Gastroesophageal sphincter (tissue), 4 donors: ENCODE measurements around the gene MUC22. TPM values are rescaled to one million over a fixed set of nuclear protein-coding genes. Genes with fewer than 3 reads are reported as not detected.

Source experiments
- ATAC-seq: fragments of 150-250 bp; one replicate; pipeline ENCODE4 v1.9.1; 2016; ENCODE audit warnings: mild to moderate bottlenecking, moderate library complexity
- H3K27ac ChIP-seq, 4 donors: fragments of 200-600 bp; sonication (generic) in 3 of 4; 1 replicate in 3 of 4; 2 replicates in 1 of 4; pipeline ENCODE4 v1.5.1; 2016 to 2019
- H3K27me3 ChIP-seq: fragments of 200-600 bp; sonication (generic); one replicate; pipeline ENCODE4 v1.5.1; 2019
- H3K36me3 ChIP-seq, 2 donors: fragments of 200-600 bp; sonication (generic); one replicate each; pipeline ENCODE4 v1.5.1; 2019; ENCODE audit warnings: control low read depth in 1 of 2
- H3K4me1 ChIP-seq, 3 donors: fragments of 200-600 bp; sonication (generic); 1 replicate in 2 of 3; 2 replicates in 1 of 3; pipeline ENCODE4 v1.5.1; 2016 to 2019; ENCODE audit warnings: control low read depth in 2 of 3
- H3K4me3 ChIP-seq, 2 donors: fragments of 200-600 bp; sonication (generic); one replicate each; pipeline ENCODE4 v1.5.1; 2019; ENCODE audit warnings: mild to moderate bottlenecking in 1 of 2, moderate library complexity in 1 of 2
- H3K9me3 ChIP-seq, 3 donors: fragments of 200-600 bp; sonication (generic); one replicate each; pipeline ENCODE4 v1.5.1; 2017 to 2019; ENCODE audit warnings: control low read depth in 2 of 3
- CTCF ChIP-seq, 4 experiments: fragments of 200-600 bp in 2 of 4; fragments of 450-650 bp in 2 of 4; sonication (generic) in 1 of 4; IDR thresholded peaks; one replicate each; pipeline ENCODE4 v1.5.1; 2017 to 2019; ENCODE audit warnings: antibody characterized with exemption in 4 of 4, mild to moderate bottlenecking in 2 of 4, moderate library complexity in 2 of 4
- EP300 ChIP-seq: sonication (generic); formaldehyde crosslinking; IDR thresholded peaks from one replicate; pipeline ENCODE4 v1.6.1; 2017; ENCODE audit warnings: antibody characterized with exemption, mild to moderate bottlenecking
- POLR2A ChIP-seq, 2 donors: fragments of 450-650 bp; IDR thresholded peaks; one replicate each; pipeline ENCODE4 v1.6.1; 2017; ENCODE audit warnings: antibody characterized with exemption in 2 of 2, mild to moderate bottlenecking in 2 of 2, moderate library complexity in 1 of 2
- POLR2AphosphoS5 ChIP-seq: sonication (generic); formaldehyde crosslinking; IDR thresholded peaks from one replicate; pipeline ENCODE4 v1.6.1; 2017; ENCODE audit warnings: antibody characterized with exemption
- WGBS, 2 donors: methylation state at CpG; one replicate each; pipeline ENCODE4 v1.1.5; 2018; ENCODE audit warnings: low coverage in 1 of 2; 5-methylcytosine and 5-hydroxymethylcytosine counted together
- total RNA-seq, 4 donors: library from RNA; depleted of rRNA; stranded (reverse); fragments of >200 nt; gene quantifications; one replicate each; pipeline ENCODE4 v1.1.0, GENCODE V29; 2016

The MUC22 gene
- total RNA-seq, 4 donors from 2014 or later, result 0.16 to 0.62 TPM; not detected in 2

GRCh38 chr6:31068669-31069340, 58.5 kb downstream of the MUC22 start:
- TF ChIP-seq CTCF (IDR thresholded peaks at IDR 0.05), result peak; percentile 71 to 88 (median 80)
- no peak for TF ChIP-seq EP300
- Histone ChIP-seq H3K4me3 (no peak overlapping the region), H3K36me3 (no peaks in the 10 kb centered on the region), H3K4me1 (peaks cover 3 to 23% (median 4%) of the 10 kb centered on the region in 3 donors), H3K27ac (no peak overlapping the region), H3K27me3 (peaks cover 12% of the 10 kb centered on the region), H3K9me3 (no peaks in the 10 kb centered on the region)
- 41 to 54% methylated on average over 12 to 13 of the region's 13 CpGs for WGBS, 2 donors
- ATAC-seq, result peak; percentile 58

GRCh38 chr6:31070711-31071197, 60.5 kb downstream of the MUC22 start:
- no peak overlapping the region for H3K27ac ChIP-seq
- peaks cover 3 to 23% (median 4%) of the 10 kb centered on the region in 3 donors for H3K4me1 ChIP-seq
- no peak for ATAC-seq
- TF ChIP-seq CTCF (IDR thresholded peaks at IDR 0.05) (peak in 3 of 4 experiments; percentile 40 to 51 (median 45)), EP300 (no peak)
- WGBS, 2 donors, result 37 to 47% methylated on average over 3 to 6 of the region's 6 CpGs
- no peaks in the 10 kb centered on the region for H3K9me3 ChIP-seq
- no peak overlapping the region for H3K4me3 ChIP-seq
- H3K27me3 ChIP-seq, result peaks cover 2% of the 10 kb centered on the region
- H3K36me3 ChIP-seq, result no peaks in the 10 kb centered on the region

GRCh38 chr6:31074401-31074800, 64.1 kb downstream of the MUC22 start:
- TF ChIP-seq EP300 (no peak), POLR2A (IDR thresholded peaks at IDR 0.05) (no peak), CTCF (IDR thresholded peaks at IDR 0.05) (no peak), POLR2AphosphoS5 (no peak)
- H3K4me1 ChIP-seq, result peaks cover 3 to 26% (median 4%) of the 10 kb centered on the region in 3 donors
- ATAC-seq, result no peak

GRCh38 chr6:31075528-31075927, 65.3 kb downstream of the MUC22 start:
- Histone ChIP-seq H3K9me3 (no peaks in the 10 kb centered on the region), H3K4me1 (peaks cover 3 to 30% (median 4%) of the 10 kb centered on the region in 3 donors), H3K36me3 (no peaks in the 10 kb centered on the region), H3K27me3 (peaks cover 2% of the 10 kb centered on the region), H3K27ac (no peak overlapping the region), H3K4me3 (no peak overlapping the region)
- TF ChIP-seq POLR2A (IDR thresholded peaks at IDR 0.05) (no peak), POLR2AphosphoS5 (no peak), CTCF (IDR thresholded peaks at IDR 0.05) (no peak), EP300 (no peak)
- WGBS, 2 donors, result 70 to 100% methylated on average over 1 of the region's 1 CpG
- ATAC-seq, result no peak

More at GRCh38 chr6:31074401-31074800, 64.1 kb downstream of the MUC22 start:
- no peak overlapping the region for H3K27ac ChIP-seq
- H3K4me3 ChIP-seq, result no peak overlapping the region
- no peaks in the 10 kb centered on the region for H3K27me3 ChIP-seq
- no peaks in the 10 kb centered on the region for H3K9me3 ChIP-seq
- 86 to 94% methylated on average over 4 of the region's 4 CpGs for WGBS, 2 donors
- H3K36me3 ChIP-seq, result no peaks in the 10 kb centered on the region

GRCh38 chr6:31076611-31077010, 66.3 kb downstream of the MUC22 start:
- TF ChIP-seq POLR2A (IDR thresholded peaks at IDR 0.05), result no peak
- no peak for TF ChIP-seq CTCF (IDR thresholded peaks at IDR 0.05)
- no peak for TF ChIP-seq EP300
- TF ChIP-seq POLR2AphosphoS5, result no peak
- Histone ChIP-seq H3K9me3 (no peaks in the 10 kb centered on the region), H3K36me3 (no peaks in the 10 kb centered on the region), H3K4me1 (peaks cover 3 to 28% (median 4%) of the 10 kb centered on the region in 3 donors), H3K27ac (no peak overlapping the region), H3K27me3 (peaks cover 8% of the 10 kb centered on the region), H3K4me3 (no peak overlapping the region)
- ATAC-seq, result no peak
- WGBS, 2 donors, result 62 to 77% methylated on average over 3 of the region's 4 CpGs
